DMS114 treated with DMSO at 0.1 percent for 48 hours (cell line): ENCODE data around the gene ESYT1.
A peak's percentile ranks its signal among the peaks of the same experiment; 100 is the strongest.
"Not testable (repeated sequence)": the region's sequence is repeated elsewhere in the genome, so short reads cannot be mapped to it uniquely, and the experiment has no call there.

ENCODE experiments used
- DNase-seq: peaks from one replicate; lab custom pipeline; 2025; ENCODE audit not compliant: unreplicated experiment; lab: John Stamatoyannopoulos, UW

The ESYT1 gene

DNA sequence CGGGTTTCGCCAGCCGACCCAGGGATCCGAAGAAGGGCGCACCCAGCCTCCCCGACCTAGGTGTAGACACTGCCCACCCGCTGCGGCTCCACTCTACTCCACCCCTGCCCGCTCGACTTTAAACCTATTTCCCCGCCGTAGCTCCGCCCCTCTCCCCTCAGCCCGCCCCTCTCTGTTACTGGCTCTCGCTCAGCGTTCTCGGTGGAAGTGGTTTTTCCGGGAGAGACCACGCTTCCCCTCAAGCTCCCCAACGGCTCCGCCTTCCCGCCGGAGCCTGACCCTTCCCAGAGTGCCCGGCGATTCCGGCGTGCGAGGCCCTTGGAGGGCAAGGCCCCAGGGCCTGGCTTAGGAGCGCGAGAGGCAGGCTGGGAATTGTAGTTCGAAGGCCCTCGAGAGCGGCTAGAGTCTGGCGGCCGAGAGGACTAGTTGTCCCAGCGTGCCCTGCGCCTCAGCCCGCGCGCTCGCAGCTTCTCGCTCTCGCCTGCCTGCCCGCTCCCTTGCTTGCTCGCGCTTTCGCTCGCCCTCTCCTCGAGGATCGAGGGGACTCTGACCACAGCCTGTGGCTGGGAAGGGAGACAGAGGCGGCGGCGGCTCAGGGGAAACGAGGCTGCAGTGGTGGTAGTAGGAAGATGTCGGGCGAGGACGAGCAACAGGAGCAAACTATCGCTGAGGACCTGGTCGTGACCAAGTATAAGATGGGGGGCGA is 23.8 kb upstream of the ESYT1 start, which contains the start of gene PA2G4:
PA2G4 (plus strand) TSS at position 451 of the 706 bp plus-strand sequence; CDS start at position 630, 179 bp downstream.
- peak; percentile 98 for DNase-seq

DNA sequence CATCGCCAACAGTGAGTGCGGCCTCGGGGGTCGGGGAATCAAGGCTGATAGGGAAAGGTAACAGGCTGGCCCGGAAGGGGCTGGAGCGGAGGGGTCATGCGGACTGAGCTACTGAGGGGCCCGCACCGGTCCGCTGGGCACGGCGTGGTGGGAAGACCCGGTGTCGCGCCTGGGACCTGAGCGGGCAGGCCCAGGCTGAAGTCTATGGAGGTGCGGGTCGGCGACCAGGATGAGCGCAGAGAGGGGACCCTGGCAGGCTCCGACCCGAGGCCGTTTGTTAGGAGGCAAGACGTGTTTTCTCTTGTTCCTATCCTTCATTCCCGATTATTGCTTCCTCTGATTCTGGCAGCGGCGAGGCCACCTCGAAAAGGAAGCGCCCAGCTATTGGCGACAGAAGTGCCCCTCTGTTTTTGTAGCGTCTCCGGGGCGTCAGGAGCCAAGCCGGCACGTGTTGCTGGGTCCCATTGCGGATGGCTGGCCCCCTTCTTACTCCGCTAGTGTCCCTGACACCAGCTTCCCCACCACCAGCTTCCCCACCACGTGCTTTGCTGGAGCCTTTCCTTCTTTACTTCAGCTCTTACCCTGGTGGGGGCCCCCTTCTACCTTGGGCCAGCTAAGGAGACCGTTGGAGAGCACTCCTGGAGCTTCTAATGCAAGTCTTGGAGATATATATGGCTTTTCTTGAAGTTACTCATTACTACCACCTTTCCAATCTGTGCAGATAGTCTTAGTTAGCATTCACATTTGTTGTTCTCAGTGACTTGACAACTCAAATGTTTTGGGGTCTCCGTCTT is 23.1 kb upstream of the ESYT1 start:
- no peak for DNase-seq

DNA sequence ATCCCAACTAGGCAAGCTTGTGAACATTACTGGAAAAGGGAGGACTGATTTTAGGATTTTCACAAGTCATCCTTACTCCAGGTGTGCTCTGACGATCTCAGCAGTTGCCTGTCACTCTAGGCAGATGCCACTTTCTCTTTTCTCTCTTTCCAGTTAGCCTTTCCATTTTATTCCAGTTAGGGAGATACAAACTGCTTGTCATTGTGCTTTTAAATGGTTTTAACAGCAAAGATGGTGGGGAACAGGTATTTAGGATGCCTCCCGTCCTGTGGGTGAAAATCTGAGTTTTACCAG is 22.5 kb upstream of the ESYT1 start:
- DNase-seq, result no peak

DNA sequence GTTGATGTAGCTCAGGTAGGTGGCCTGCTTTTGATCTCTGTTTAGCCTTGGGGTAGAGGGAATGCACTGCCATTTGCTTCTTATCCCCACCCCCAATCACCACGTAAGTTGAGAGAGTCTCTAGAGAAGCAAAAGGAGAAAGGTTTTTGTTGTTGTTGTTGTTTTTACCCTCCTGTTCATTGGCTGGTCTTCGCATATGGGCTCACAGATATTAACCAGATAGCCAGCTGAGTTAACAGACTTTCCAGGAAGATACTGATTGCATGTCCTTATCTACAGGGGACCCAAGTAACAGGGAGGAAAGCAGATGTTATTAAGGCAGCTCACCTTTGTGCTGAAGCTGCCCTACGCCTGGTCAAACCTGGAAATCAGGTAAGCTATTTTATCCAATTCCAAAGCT is 20.8 kb upstream of the ESYT1 start:
- DNase-seq, result no peak

DNA sequence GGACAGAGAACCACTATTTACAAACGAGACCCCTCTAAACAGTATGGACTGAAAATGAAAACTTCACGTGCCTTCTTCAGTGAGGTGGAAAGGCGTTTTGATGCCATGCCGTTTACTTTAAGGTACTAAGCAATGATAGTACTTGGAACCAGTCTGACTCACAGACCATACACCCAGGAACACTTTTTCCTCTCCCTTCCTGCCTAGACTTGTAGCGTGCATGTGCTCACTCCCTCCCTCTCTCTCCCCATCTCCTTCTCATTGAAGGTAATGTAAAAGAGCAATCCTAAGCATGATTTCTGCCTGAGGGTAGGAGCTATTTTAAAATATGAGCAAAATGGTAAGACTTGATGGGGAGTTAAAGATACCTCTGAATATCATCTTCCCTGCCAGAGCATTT is 17.5 kb upstream of the ESYT1 start:
- no peak for DNase-seq

DNA sequence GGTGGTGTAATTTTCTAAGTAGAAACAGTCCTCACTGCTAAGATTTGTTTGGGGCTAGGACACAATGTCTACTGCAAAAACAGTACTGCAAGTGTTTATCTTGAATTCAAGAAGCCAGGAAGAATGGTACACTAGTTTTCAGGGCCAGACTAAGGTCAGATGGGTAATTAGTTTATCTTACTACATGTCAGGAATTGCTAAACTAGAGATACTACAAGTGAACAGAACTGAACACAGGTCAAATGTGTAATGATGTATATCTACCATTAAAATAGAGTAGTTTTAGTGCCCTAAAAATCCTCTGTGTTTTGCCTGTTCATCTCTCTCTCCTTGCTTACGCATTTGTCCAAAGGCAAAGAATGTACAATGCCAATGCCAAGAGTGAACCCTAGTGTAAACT is 14.0 kb upstream of the ESYT1 start:
- DNase-seq, result no peak

DNA sequence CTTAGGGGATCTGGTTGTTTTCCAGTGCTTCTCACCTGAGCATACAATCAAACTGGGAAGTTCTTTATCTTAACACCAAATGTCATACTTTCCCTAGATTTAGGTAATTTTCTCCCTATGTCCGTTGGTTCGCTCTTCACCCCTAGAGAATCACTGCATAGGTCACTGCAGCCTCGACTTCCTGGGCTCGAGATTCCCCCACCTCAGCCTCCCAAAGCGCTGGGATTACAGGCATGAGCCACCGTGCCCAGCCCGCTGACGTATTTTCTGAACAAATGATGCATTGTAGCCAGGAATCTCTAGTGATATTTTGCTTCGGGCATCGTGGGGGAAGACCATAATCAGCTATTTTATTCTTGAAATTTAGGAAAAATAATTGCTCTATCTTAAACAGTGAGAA is 12.7 kb upstream of the ESYT1 start:
- no peak for DNase-seq

DNA sequence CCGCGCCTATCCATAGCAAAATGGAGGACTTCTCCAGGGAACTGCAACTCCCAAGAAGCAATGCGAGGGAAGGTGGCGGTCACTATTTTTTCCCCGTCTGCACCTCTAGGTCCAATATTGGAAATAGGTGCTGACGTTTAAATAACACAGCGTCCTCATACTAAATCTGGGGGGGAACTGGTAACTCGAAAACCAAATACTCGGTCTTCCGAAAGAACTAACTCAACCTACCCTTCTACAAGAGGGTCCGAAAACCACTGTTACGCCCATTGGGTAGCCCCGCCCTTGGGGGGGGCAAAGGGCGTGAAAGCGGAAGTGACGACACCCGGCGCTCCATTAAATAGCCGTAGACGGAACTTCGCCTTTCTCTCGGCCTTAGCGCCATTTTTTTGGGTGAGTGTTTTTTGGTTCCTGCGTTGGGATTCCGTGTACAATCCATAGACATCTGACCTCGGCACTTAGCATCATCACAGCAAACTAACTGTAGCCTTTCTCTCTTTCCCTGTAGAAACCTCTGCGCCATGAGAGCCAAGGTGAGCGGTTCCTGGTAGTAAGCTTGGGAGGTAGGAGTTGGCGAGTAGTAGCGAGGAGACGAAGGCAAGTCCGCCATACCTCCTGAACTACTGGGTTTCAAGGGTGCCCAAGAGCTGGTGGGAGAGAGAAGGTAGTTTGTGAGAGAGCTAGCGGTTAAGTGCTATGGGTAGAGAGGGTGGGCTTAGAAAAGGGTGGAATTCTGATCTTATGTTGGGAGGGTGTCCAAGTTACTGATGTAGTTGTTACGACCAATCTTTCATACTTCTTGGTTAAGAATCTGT is 11.6 kb upstream of the ESYT1 start, which contains the start of gene RPL41:
RPL41 (plus strand) TSS at position 367 of the 815 bp plus-strand sequence.
- DNase-seq, result peak; percentile 91

DNA sequence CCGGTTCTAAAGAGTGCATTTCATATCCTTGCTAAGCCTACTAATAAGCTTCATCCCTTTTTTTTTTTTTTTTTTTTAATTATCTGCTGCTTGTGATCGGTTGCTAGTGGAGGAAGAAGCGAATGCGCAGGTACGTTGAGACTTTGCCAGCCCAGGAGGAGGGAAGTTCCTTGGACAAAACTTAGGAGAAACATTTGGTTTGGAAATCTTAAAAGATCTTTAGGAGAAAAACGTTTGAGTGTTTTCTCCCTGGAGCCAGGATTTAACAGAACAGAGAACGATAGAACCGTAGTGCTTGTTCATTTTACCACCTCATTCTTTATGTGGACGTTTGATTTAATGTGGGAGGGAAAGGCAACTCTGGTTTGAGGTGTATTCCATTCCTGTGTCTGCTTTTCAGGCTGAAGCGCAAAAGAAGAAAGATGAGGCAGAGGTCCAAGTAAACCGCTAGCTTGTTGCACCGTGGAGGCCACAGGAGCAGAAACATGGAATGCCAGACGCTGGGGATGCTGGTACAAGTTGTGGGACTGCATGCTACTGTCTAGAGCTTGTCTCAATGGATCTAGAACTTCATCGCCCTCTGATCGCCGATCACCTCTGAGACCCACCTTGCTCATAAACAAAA is 10.9 kb upstream of the ESYT1 start:
- not testable (repeated sequence) for DNase-seq

DNA sequence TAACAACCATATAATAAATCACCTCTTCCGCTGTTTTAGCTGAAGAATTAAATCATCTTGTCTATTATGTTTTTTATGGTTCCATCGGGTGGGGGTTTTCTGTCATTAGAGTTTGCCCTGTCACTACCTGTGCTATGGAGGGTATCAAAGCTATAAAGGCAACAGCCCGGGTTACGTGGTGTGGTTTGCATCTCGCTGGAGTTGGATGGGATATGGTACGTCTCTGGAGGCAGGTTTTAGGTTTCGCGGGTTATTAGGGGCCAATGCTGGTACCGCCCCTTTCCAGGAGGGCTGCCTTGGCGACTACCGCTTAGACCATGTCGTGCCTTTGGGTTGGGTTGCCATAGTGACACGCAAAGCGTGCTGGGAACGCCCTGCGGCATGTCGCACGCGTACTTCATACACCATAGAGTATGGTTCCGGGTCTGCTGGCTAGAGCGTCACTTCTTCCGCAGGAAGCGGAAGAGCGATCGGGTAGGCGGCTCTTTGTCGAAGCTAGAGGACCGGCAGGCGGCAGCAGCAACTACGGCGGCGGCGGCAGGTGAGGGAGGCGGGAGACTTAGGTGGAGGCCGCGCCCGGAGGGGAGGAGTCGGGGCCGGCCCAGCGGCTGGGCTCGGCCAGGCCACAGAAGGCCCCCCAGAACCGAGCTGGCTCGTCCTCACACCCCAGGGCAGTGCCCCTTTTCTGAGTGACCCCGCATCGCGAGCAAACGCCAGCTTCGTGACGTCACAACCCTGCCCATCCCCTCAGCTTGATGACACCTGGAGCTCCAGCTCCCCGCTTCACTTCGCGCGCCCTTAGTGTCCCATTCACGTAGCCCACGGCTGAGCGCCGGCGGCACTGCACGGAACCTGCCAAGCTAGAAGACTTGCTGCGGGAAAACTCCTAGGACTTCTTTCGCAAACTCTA is 10.0 kb upstream of the ESYT1 start, which contains the start of gene ZC3H10:
ZC3H10 (plus strand) TSS at position 489 of the 910 bp plus-strand sequence. CDS start 2,297 bp downstream, outside the sequence.
- peak; percentile 99 for DNase-seq

DNA sequence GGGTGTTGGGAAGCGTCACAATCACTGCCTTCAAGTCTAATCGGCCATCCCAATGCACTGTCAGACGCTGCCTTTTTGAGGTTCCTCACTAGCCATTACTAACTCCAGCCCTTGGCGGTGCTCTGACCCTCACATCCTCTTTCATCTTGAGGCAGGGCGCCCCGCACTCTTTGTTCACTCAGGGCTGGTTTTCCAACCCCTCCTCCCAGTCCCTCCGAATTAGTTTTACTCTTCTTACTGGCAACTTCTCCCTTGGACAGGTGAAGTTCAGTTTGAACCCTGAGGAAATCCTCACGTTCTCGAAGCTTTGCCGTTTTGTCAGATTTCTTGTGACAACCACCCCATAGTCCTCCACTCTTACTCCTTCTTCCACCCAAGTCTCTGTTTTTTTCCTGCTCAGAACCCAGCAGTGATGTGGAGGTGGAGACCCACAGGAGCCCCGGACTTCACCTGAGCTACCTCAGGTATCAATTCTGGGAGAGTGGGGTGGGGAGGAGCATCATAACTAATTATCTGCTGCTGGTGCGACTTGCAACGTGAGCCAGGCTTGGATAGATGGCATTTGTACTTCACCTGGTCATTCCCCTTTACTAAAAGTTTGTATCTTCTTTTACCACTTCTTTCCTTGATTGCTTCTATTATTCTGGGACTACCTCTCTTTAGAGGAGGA is 9.2 kb upstream of the ESYT1 start:
- DNase-seq, result peak; percentile 65

DNA sequence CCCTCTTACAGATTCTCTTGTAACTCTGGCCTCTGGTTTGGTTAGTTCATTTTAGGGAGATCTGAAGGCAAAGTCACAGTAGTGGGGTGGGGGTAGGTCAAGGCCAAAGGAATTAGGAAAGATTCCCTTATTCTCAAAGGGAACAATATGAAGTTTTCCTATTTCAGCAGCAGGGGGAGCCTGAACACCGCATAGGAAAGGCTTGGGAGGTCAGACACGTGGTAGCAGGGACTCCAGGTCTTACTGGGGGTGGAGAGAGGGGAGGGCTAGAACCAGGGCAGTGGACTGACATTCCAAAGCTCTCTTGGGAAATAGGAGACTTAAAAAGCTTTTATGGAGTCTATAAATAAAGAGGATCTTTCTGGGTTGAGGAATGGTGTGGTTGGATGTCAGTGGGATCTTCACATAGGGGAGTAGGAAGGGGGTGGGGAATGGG is 8.7 kb upstream of the ESYT1 start:
- peak; percentile 82 for DNase-seq

DNA sequence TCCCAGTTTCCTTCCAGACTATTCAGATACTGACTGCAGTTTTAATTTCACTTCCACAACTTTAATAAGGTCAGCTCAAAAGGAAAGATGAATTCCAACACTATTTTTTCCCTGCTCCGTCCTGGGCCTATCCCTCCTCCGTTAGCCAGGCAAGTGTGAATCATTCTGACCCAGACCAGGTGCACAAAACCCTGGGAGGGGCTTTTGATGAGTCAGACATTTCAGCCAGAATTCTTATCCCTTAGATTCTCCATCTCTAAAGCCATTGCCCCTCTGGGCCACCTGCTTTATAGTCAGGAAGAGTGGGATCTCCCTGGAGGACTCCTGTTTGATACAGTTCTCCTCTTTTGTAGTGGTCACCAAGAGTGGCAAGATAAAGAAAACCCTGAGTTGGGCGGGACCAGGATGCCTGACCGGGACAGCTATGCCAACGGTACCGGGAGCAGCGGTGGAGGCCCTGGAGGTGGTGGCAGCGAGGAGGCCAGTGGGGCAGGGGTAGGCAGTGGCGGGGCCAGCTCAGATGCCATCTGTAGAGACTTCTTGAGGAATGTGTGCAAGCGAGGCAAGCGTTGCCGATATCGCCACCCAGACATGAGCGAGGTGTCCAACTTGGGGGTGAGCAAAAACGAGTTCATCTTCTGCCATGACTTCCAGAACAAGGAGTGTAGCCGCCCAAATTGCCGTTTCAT is 7.8 kb upstream of the ESYT1 start:
- no peak for DNase-seq

DNA sequence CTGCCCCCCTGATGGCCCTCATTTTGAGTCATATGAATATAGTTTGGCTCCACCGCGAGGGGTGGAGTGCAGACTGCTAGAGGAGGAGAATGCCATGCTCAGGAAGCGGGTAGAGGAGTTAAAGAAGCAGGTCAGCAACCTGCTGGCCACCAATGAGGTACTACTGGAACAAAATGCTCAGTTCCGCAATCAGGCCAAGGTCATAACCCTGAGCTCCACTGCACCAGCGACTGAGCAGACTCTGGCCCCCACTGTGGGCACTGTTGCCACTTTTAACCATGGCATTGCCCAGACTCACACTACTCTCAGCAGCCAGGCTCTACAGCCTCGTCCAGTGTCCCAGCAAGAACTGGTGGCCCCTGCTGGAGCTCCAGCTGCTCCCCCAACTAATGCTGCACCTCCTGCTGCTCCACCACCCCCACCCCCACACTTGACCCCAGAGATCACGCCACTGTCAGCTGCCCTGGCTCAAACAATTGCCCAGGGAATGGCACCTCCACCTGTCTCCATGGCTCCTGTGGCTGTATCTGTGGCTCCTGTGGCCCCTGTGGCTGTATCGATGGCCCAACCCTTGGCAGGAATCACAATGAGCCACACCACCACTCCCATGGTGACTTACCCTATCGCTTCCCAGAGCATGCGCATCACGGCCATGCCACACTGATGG is 6.7 kb upstream of the ESYT1 start:
- no peak for DNase-seq

DNA sequence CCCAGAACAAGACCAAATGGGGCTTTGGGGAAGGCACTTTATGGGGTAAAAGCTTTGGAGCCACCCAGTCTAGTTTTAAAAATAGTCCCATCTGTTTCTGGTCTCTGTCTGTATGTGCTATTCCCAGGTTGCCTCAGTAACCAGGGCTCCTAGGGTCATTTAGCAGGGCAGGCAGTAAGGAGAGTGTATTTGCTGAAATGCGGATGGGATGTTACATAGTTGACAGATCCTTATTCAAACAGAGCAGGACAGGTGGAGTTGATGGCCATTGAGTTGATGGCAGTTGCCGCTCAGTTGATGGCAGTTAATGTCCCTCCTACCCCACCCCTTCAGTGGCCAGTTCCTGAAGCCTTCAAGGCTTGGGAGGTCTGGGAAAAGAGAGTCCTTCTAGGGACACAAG is 5.4 kb upstream of the ESYT1 start:
- DNase-seq, result no peak

DNA sequence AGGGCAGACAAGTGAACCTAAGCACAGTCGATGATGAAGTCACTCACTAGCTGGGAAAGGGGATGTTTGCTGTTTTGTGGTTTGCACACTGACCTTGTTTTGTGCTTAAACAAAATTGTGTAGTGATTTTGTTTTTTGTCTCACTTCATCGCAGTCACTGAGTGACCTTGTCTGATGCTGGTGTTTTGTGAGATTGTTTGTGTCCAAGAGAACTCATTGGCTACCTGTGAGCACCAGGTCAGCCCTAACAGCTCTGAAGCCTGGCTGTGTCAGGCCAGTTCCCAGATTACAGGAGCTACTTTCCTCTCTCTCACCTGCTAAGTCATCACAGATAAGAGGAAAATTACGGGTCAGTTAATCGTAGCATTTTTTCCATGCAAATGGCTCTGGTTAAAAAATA is 3.9 kb upstream of the ESYT1 start:
- DNase-seq, result no peak

DNA sequence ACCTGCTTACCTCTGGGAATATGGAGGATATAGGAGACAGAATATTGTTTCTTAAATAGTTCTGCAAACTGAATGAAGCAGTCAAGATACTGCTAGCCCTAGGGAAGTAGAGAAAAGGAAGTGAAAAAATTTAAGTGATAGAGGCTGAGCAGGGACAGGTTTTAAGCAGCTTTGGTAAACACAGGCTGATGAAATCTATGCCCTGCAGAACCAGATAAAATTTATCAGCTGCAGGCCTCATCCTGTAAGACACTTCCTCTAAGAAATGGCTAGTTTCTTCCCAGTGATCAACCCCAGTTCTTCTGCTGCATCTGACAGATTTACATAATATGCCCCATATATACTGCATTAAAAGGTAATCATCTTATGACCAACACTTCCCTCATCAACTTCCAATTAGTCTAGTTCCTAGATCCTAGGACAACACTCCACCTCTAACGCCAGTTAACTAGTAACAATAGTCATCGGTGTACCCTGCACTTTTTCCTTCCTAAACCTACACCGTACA is 1.3 kb upstream of the ESYT1 start:
- DNase-seq, result no peak

DNA sequence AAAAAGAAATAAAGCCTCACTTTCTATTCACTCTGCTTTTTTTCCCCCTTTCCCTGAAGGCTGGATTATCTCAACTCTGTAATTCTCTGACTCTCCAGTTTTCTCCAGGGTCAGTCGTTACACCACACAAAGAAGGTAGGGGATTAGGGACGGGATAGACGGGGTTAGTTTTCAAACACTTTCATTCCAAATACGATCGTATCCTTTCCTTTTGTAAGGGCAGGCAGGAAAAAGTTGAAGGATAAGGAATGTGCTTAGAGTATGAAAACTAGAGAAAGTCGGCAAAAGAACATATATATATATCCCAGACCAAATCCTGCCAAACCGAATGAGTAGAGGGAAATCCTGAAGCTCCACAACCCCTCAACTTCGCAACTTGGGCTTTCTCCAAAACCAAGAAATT is 581 bp upstream of the ESYT1 start:
- no peak for DNase-seq
